HepG2 (cell line): Measurements from ENCODE around the gene DAZL. TPM values are rescaled to one million over a fixed set of nuclear protein-coding genes. Genes with fewer than 3 reads are reported as not detected.
A peak's percentile ranks its signal among the peaks of the same experiment; 100 is the strongest.

ENCODE experiments used
- ATAC-seq: fragments of 200-7000 bp; cut with Tn5 transposase; 3 replicates; pipeline ENCODE4 v1.9.1; 2020; ENCODE audit warnings: mild to moderate bottlenecking, moderate library complexity
- BruUV-seq: library from RNA; stranded (reverse); fragments of 400-500 nt; replicated peaks from 2 replicates; lab custom pipeline; 2021; lab: Mats Ljungman, UMichigan
- CTCF ChIA-PET: fragments of 300-600 bp; formaldehyde crosslinking; extraction: SDS; loops from one replicate; lab custom pipeline; 2021; ENCODE audit warnings: low total read pairs, inconsistent platforms, low intra/inter-chr PET ratio; lab: Yijun Ruan, JAX
- POLR2A ChIA-PET: fragments of 350-600 bp; sonication (Branson Sonifier 250); formaldehyde crosslinking; loops from one replicate; lab custom pipeline; 2020; ENCODE audit warnings: antibody characterized with exemption, inconsistent platforms; lab: Yijun Ruan, JAX
- DNase-seq: peaks from one replicate; pipeline ENCODE4 v3.0.0-alpha.2; 2015; ENCODE audit warnings: low spot score
- FAIRE-seq: peaks from 3 replicates; lab custom pipeline; 2011; peaks lifted over from hg19 to GRCh38; lab: Jason Lieb, UNC
- H2AFZ ChIP-seq: one replicate; pipeline ENCODE4 v1.6.1; 2011; ENCODE audit warnings: low read length, inconsistent platforms
- H3K27ac ChIP-seq: fragments of 300-600 bp; 3 replicates; pipeline ENCODE4 v1.8.0; 2011; ENCODE audit warnings: mixed run types, mild to moderate bottlenecking, mixed read lengths, low read length, inconsistent platforms; ENCODE audit not compliant: insufficient read depth; ENCODE audit errors: extremely low read length
- H3K27me3 ChIP-seq, 2 experiments: fragments of 200-600 bp in 1 of 2; 2 replicates in 1 of 2; 3 replicates in 1 of 2; pipeline versions ENCODE4 v1.6.0 to v1.8.0; 2011; ENCODE audit warnings: low read length in 2 of 2, mild to moderate bottlenecking in 2 of 2, moderate library complexity in 2 of 2, inconsistent platforms in 1 of 2; ENCODE audit not compliant: insufficient read depth in 2 of 2, control insufficient read depth in 1 of 2
- H3K36me3 ChIP-seq, 2 experiments: fragments of 200-600 bp in 1 of 2; replicated peaks in 1 of 2; 2 replicates in 1 of 2; 3 replicates in 1 of 2; pipeline versions ENCODE4 v1.5.1 to v1.8.0; 2011; ENCODE audit warnings: low read length in 2 of 2, inconsistent platforms in 1 of 2; ENCODE audit not compliant: insufficient read depth in 2 of 2, control insufficient read depth in 1 of 2
- H3K4me1 ChIP-seq: 2 replicates; pipeline ENCODE4 v1.5.1; 2012; ENCODE audit warnings: low read length, inconsistent platforms; ENCODE audit not compliant: insufficient read depth
- H3K4me2 ChIP-seq: 2 replicates; pipeline ENCODE4 v1.6.0; 2011; ENCODE audit warnings: low read depth, low read length, inconsistent platforms
- H3K4me3 ChIP-seq, 3 experiments: fragments of 200-600 bp in 1 of 3; sonication (generic), shearing (Covaris generic) in 1 of 3; replicated peaks in 1 of 3; 2 replicates each; pipeline ENCODE4 v1.5.1; 2011 to 2016; ENCODE audit warnings: low read length in 3 of 3, inconsistent platforms in 2 of 3, low read depth in 2 of 3, mild to moderate bottlenecking in 2 of 3, control low read depth in 1 of 3, mixed read lengths in 1 of 3; ENCODE audit not compliant: insufficient read depth in 1 of 3
- H3K79me2 ChIP-seq: one replicate; pipeline ENCODE4 v1.6.1; 2011; ENCODE audit warnings: low read length, inconsistent platforms; ENCODE audit not compliant: insufficient read depth
- H3K9ac ChIP-seq: 2 replicates; pipeline ENCODE4 v1.6.0; 2011; ENCODE audit warnings: mild to moderate bottlenecking, low read depth, low read length, inconsistent platforms; ENCODE audit not compliant: insufficient read depth
- H3K9me3 ChIP-seq: 2 replicates; pipeline ENCODE4 v1.5.1; 2012; ENCODE audit warnings: mild to moderate bottlenecking, low read length
- H4K20me1 ChIP-seq: 2 replicates; pipeline ENCODE4 v1.6.0; 2011; ENCODE audit warnings: inconsistent platforms, mild to moderate bottlenecking, low read length, moderate library complexity; ENCODE audit not compliant: insufficient read depth
- CBX5 ChIP-seq: sonication (generic); formaldehyde crosslinking; IDR thresholded peaks from 2 replicates; pipeline ENCODE4 v1.4.0; 2020; ENCODE audit warnings: missing genetic modification reagents, borderline replicate concordance
- HNRNPK ChIP-seq: fragments of 200-400 bp; formaldehyde crosslinking; IDR thresholded peaks from 2 replicates; pipeline ENCODE4 v1.6.1; 2018; ENCODE audit warnings: low read length, low read depth, moderate library complexity, mild to moderate bottlenecking; ENCODE audit not compliant: poor library complexity, severe bottlenecking
- POLR2AphosphoS5 ChIP-seq: IDR thresholded peaks from 2 replicates; pipeline ENCODE4 v1.6.1; 2012; ENCODE audit warnings: low read depth, low read length
- RFX3 ChIP-seq: IDR thresholded peaks from 2 replicates; pipeline ENCODE4 v1.6.1; 2016; ENCODE audit warnings: missing biosample characterization, missing genetic modification reagents
- ZNF331 ChIP-seq: sonication (generic); formaldehyde crosslinking; IDR thresholded peaks from 2 replicates; pipeline ENCODE4 v1.4.0; 2020; ENCODE audit warnings: missing genetic modification reagents
- ZSCAN30 ChIP-seq: sonication (generic); formaldehyde crosslinking; IDR thresholded peaks from 2 replicates; pipeline ENCODE4 v1.5.0; 2020; ENCODE audit warnings: mild to moderate bottlenecking, missing genetic modification reagents
- WGBS: methylation state at CpG from one replicate; pipeline ENCODE4 v1.1.6; 2017; ENCODE audit warnings: low lambda C conversion rate; 5-methylcytosine and 5-hydroxymethylcytosine counted together
- in situ Hi-C: cut with HindIII; loops from 2 replicates; pipeline ENCODE4 v1.10.0; 2017; ENCODE audit warnings: low pct_unique_long_range_greater_than_20kb; ENCODE audit not compliant: extremely low pct_ligation_motif_present
- intact Hi-C: fragments of 100-400 bp; cut with micrococcal nuclease; formaldehyde crosslinking; loops from one replicate; pipeline ENCODE4 v1.10.0; 2022; ENCODE audit not compliant: unreplicated experiment
- polyA plus RNA-seq, 8 experiments: library from polyadenylated mRNA; depleted of rRNA in 3 of 8; stranded (reverse) in 7 of 8; unstranded in 1 of 8; fragments of >200 nt; fragmentation: Illumina TruSeq in 4 of 8; extraction: Trizol in 4 of 8; gene quantifications; 2 replicates each; pipeline versions ENCODE4 v1.2.1 to v1.2.3, GENCODE V29; 2011 to 2016; ENCODE audit warnings: low read depth in 4 of 8, missing spikeins in 1 of 8, mixed read lengths in 1 of 8; ENCODE audit not compliant: insufficient read depth in 1 of 8
- total RNA-seq, 5 experiments: library from RNA; depleted of rRNA; stranded (reverse); fragments of >200 nt; fragmentation: Illumina TruSeq; extraction: Trizol; gene quantifications; 2 replicates each; pipeline ENCODE4 v1.2.3, GENCODE V29; 2016; ENCODE audit warnings: low read depth in 1 of 5
- TF ChIP-seq, protein P1 (sequence below): sonication (generic); formaldehyde crosslinking; IDR thresholded peaks from 2 replicates; pipeline ENCODE4 v1.5.0; 2020; ENCODE audit warnings: missing genetic modification reagents, mild to moderate bottlenecking, borderline replicate concordance

The DAZL gene
- total and polyA plus RNA-seq, 2 of the 13 experiments (the other 11 are each of a cell fraction or from before 2014, with no cell fraction given), result not detected

DNA sequence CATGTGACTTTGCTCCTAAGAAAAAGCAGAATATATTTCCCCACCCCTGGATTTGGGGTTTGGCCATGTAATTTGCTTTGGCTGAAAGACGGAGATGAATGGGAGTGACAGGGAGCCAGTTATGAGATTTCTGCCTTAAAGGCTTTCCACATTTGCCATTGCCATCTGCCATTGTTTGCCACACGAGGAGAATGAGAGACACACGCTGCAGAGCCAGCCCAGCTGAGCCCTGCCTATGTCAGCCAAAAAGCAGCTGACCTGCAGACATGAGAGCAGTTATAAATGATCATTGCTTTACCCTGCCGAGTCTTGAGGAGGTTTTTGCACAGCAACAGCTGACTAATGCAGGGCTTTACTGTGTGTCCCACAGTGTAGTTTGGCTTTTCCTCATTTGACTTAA lies 51.1 kb downstream of the DAZL start:
- 0% methylated on average over 4 of the region's 4 CpGs for WGBS
- no peak for FAIRE-seq
- POLR2A ChIA-PET, result no interaction called here

DNA sequence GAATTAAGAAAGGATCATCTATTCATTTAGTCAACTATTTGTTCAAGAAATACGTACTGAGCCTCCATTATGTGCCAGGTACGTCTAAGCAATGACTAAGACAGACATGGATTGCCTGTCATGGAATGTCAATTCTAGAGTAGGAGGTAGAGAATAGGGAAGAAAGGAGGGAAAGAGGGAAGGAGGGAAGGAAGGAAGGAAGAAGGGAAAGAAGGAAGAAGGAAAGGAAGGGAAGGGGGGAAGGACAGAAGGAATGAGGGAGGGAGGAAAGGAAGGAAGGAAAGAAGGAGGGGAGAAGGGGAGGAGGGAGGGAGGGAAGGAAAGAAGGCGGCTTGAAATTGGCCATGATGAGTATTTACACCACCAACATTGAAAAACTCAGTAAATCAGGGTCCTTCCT lies 52.5 kb downstream of the DAZL start:
- H3K27ac ChIP-seq, result no peak overlapping the region
- no peak overlapping the region for H2AFZ ChIP-seq
- no peaks in the 10 kb centered on the region for H3K79me2 ChIP-seq
- H3K4me3 ChIP-seq, result no peak overlapping the region
- TF ChIP-seq HNRNPK (peak; percentile 60), RFX3 (CRISPR knock-in tag) (no peak)
- FAIRE-seq (no peak), DNase-seq (no peak), ATAC-seq (no peak)
- no peak overlapping the region for H3K9ac ChIP-seq
- POLR2A ChIA-PET, result no interaction called here
- intact Hi-C loops, result no loop called here
- H3K27me3 ChIP-seq, result peaks cover 0 to 17% of the 10 kb centered on the region in 2 experiments; a peak in 1 of 5 replicates
- in situ Hi-C loops, result loop anchor here (5.0 kb wide), 1 partner anchor 260 kb away; no protein-coding TSS in a partner anchor
- no peak overlapping the region for H3K4me2 ChIP-seq
- no peaks in the 10 kb centered on the region for H3K9me3 ChIP-seq
- no TSS peak for BruUV-seq
- H3K4me1 ChIP-seq, result no peaks in the 10 kb centered on the region
- 21% methylated on average over 3 of the region's 3 CpGs for WGBS
- H3K36me3 ChIP-seq, result no peaks in the 10 kb centered on the region
- no peaks in the 10 kb centered on the region for H4K20me1 ChIP-seq
- CTCF ChIA-PET, result no interaction called here

More for the DNA sequence above, 51.1 kb downstream of the DAZL start:
- CTCF ChIA-PET, result no interaction called here
- Histone ChIP-seq H3K9ac (no peak overlapping the region), H4K20me1 (no peaks in the 10 kb centered on the region), H3K4me1 (no peaks in the 10 kb centered on the region), H3K9me3 (no peaks in the 10 kb centered on the region), H3K4me3 (no peak overlapping the region), H3K36me3 (no peaks in the 10 kb centered on the region), H3K4me2 (no peak overlapping the region), H2AFZ (no peak overlapping the region), H3K27ac (no peak overlapping the region), H3K79me2 (no peaks in the 10 kb centered on the region), H3K27me3 (peaks cover 0 to 17% of the 10 kb centered on the region in 2 experiments; a peak in 1 of 5 replicates)
- TF ChIP-seq, protein P1, sequence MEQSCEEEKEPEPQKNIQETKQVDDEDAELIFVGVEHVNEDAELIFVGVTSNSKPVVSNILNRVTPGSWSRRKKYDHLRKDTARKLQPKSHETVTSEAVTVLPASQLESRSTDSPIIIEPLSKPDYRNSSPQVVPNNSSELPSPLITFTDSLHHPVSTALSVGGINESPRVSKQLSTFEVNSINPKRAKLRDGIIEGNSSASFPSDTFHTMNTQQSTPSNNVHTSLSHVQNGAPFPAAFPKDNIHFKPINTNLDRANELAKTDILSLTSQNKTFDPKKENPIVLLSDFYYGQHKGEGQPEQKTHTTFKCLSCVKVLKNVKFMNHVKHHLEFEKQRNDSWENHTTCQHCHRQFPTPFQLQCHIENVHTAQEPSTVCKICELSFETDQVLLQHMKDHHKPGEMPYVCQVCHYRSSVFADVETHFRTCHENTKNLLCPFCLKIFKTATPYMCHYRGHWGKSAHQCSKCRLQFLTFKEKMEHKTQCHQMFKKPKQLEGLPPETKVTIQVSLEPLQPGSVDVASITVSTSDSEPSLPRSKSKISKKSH (CRISPR knock-in tag), result no peak
- TF ChIP-seq ZSCAN30 (CRISPR knock-in tag), result no peak
- TF ChIP-seq CBX5 (CRISPR knock-in tag), result no peak
- TF ChIP-seq ZNF331 (CRISPR knock-in tag), result peak; percentile 99
- TF ChIP-seq POLR2AphosphoS5, result no peak
- in situ Hi-C loops, result loop anchor here (5.0 kb wide), 1 partner anchor 262 kb away; no protein-coding TSS in a partner anchor
- no TSS peak for BruUV-seq
- DNase-seq (no peak), ATAC-seq (no peak)
- intact Hi-C loops, result no loop called here
